ENCODE data around the gene GVQW3. TPM values are rescaled to one million over a fixed set of nuclear protein-coding genes. Genes with fewer than 3 reads are reported as not detected.

The GVQW3 gene
- total and polyA plus RNA-seq, 9 donors: 2.1 to 6.0 (median 3.4) TPM

GRCh38 chr11:76391021-76391420 is 9.9 kb downstream of the GVQW3 start:
- no peaks in the 10 kb centered on the region for H3K27me3 ChIP-seq
- H3K4me3 ChIP-seq: no peak overlapping the region
- WGBS, 3 donors: 65 to 69% (median 67%) methylated on average over 6 of the region's 6 CpGs
- no peaks in the 10 kb centered on the region for H3K9me3 ChIP-seq
- no peaks in the 10 kb centered on the region for H3K4me1 ChIP-seq (ENCODE audit: insufficient read depth)
- no peaks in the 10 kb centered on the region for H3K36me3 ChIP-seq
- no peak for DNase-seq
- no peak for TF ChIP-seq CTCF (IDR thresholded peaks at IDR 0.05)
- TF ChIP-seq EP300 (IDR thresholded peaks at IDR 0.05): no peak
- no peak for TF ChIP-seq POLR2A (IDR thresholded peaks at IDR 0.05)
- intact Hi-C loops (cut with DNase I): no loop called here
- H3K27ac ChIP-seq: no peak overlapping the region

- Histone ChIP-seq H3K9me3 (no peaks in the 10 kb centered on the region), H3K27me3 (no peaks in the 10 kb centered on the region), H3K27ac (no peak overlapping the region), H3K36me3 (no peaks in the 10 kb centered on the region), H3K4me3 (no peak overlapping the region), H3K4me1 (ENCODE audit: insufficient read depth) (no peaks in the 10 kb centered on the region)
- no peak for DNase-seq
- intact Hi-C loops (cut with DNase I): no loop called here
- 78 to 83% (median 80%) methylated on average over 7 of the region's 7 CpGs for WGBS, 3 donors
- TF ChIP-seq EP300 (IDR thresholded peaks at IDR 0.05): no peak
- TF ChIP-seq CTCF (IDR thresholded peaks at IDR 0.05): no peak
- no peak for TF ChIP-seq POLR2A (IDR thresholded peaks at IDR 0.05)
These were observed 10.8 kb downstream of the GVQW3 start for GRCh38 chr11:76391811-76392475.

DNA sequence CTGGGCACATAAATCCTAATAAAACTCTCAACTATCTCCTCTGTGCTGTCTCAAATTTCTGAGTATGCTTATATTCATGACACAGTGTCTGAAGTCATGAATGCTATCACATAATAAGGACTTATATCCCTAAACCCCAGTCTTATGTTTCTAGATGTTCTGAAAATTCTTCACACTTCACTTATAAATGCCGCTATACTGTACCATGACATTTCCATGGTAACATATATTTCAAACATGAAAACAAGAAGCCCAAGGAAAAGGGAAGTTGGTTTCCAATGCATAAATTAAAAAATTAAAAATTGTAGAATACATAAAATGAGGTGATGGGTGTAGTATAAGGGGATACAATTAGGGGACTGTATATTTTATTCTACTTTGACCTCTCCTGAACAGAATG is 11.7 kb downstream of the GVQW3 start:
- DNase-seq: no peak
- Histone ChIP-seq H3K9me3 (no peaks in the 10 kb centered on the region), H3K4me1 (ENCODE audit: insufficient read depth) (no peaks in the 10 kb centered on the region), H3K36me3 (no peaks in the 10 kb centered on the region), H3K4me3 (no peak overlapping the region), H3K27ac (no peak overlapping the region), H3K27me3 (no peaks in the 10 kb centered on the region)
- TF ChIP-seq CTCF (IDR thresholded peaks at IDR 0.05) (no peak), POLR2A (IDR thresholded peaks at IDR 0.05) (no peak), EP300 (IDR thresholded peaks at IDR 0.05) (no peak)
- intact Hi-C loops (cut with DNase I): no loop called here
- WGBS, 3 donors: 91 to 97% (median 95%) methylated on average over 1 of the region's 1 CpG

GRCh38 chr11:76394411-76394810 is 13.3 kb downstream of the GVQW3 start:
- no peak overlapping the region for H3K27ac ChIP-seq
- H3K9me3 ChIP-seq: no peaks in the 10 kb centered on the region
- intact Hi-C loops (cut with DNase I): no loop called here
- DNase-seq: no peak
- H3K36me3 ChIP-seq: no peaks in the 10 kb centered on the region
- TF ChIP-seq EP300 (IDR thresholded peaks at IDR 0.05) (no peak), CTCF (IDR thresholded peaks at IDR 0.05) (no peak), POLR2A (IDR thresholded peaks at IDR 0.05) (no peak)
- H3K27me3 ChIP-seq: no peaks in the 10 kb centered on the region
- no peak overlapping the region for H3K4me3 ChIP-seq
- H3K4me1 ChIP-seq (ENCODE audit: insufficient read depth): no peaks in the 10 kb centered on the region

Data from ovary (tissue), 9 donors.